A204.1 (cell line): Measurements from ENCODE around the gene SIRT5.

Experiments
- FAIRE-seq: peaks from 2 replicates; lab custom pipeline; 2012; peaks lifted over from hg19 to GRCh38; lab: Jason Lieb, UNC

Gene SIRT5

DNA sequence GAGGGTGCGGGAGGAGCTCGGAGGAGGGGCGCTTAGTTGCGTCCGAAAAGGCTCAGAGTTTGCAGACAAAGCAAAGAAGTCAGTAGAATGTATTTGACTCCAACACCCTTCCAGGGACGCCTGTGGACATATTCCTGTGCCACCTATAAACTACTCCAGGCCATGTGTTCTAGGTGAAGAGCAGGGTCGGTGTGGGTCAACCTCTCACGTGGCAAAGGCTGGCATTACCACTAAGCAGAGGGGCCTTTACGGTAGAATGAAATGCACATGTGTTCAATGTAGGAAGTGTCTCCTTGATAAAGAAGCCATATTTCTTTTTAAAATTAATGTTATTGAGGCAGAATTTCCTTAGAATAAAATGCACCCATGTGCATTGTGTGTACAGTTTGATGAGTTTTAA is 15.4 kb downstream of the SIRT5 start:
- FAIRE-seq: no peak

DNA sequence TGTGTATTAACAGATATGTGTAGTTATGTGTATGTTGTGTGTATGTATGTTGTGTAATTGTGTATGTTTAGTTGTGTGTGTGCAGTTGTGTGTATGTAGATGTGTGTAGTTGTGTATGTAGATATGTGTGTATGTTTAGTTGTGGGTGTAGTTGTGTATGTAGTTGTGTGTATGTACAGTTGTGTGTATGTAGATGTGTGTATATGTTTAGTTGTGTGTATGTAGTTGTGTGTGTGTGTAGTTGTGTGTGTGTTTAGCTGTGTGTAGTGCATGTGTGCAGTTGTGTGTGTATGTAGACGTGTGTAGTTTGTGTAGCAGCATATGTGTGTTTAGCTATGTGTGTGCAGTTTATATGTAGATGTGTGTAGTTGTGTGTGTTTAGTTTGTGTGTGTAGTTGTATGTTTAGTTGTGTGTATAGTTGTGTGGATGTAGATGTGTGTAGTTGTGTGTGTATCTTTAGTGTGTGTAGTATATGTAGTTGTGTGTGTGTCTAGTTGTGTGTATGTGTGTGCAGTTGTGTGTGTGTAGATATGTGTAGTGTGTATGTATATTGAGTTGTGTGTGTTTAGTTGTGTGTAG is 16.3 kb downstream of the SIRT5 start:
- no peak for FAIRE-seq

DNA sequence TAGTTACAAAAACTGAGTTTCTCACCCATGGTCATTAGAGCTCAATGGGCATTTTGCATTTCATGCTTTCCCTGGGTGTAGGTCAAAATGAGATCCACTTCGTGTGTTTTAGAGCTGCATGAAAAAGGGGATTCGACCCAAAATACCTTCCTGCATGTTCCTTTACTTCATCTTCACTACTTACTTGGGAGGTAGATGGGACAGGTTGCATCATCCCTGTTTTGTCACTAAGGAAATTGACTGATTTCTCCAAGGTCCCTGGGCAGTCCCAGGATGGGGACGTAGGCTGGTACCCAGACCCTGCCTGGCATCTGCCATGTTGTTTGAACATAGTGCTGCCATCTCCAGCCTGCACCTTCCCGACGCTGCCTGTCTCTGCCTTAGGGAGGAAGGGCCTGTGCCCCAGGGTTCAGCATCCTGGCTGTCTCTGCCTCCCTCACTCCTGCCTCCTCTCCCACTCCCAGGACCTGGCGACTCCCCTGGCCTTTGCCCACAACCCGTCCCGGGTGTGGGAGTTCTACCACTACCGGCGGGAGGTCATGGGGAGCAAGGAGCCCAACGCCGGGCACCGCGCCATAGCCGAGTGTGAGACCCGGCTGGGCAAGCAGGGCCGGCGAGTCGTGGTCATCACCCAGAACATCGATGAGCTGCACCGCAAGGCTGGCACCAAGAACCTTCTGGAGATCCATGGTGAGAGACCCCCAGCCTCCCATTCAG is 17.0 kb downstream of the SIRT5 start:
- FAIRE-seq: no peak

DNA sequence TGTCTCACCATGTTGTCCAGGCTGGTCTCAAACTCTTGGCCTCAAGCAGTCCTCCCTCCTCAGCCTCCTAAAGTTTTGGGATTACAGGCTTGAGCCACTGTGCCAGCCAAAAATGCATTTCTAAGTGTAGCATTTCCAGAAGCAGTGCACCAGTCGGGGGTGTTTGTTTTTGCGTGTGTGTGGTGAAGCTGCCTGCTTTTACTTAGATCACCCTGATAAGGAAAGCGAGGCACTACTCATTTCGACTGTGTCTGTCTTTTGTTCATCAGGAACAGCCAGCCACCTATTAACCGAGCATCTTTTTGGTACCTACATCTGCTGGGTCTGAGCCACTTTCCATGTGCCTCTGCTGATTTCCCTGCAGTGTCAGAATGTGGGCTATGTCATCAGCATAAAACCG is 18.7 kb downstream of the SIRT5 start:
- no peak for FAIRE-seq

DNA sequence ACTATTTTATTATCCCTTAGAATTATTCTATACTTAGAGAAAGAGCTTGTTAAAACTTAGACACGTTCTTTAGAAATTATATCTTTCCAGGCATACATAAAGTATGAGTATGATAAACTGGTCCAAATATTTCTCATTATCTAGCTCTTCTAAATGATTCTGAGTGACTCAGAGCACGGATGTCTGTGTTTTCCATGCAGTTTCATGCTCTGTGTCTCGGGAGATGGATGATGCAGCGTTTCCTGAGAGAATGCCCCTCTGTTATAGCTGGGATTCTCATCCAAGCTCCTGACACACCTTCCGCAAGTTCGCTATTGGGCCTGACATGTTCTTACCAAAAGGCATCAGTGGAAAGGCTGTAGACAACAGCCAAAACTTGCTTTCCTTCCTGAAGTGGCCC is 19.3 kb downstream of the SIRT5 start:
- no peak for FAIRE-seq

GRCh38 chr6:13597073-13597472 is 22.7 kb downstream of the SIRT5 start:
- no peak for FAIRE-seq

DNA sequence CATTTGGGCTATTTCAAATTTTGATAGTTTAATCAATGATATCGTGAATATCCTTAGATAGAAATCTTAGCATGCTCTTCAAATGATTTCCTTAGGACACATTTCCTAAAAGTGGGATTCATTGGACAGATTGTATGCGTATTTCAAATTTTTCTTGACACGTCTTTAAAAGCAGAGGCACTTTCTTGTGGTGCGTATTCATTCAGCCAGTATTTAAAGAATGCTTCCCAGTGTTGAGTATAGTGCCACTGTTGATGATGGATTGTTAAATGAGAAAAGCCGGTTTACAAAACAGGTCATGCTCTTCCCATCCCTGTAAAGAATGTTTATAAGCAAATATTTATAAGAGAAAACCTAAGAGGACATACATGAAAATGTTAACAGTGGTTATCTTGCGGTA is 25.6 kb downstream of the SIRT5 start:
- FAIRE-seq: no peak

DNA sequence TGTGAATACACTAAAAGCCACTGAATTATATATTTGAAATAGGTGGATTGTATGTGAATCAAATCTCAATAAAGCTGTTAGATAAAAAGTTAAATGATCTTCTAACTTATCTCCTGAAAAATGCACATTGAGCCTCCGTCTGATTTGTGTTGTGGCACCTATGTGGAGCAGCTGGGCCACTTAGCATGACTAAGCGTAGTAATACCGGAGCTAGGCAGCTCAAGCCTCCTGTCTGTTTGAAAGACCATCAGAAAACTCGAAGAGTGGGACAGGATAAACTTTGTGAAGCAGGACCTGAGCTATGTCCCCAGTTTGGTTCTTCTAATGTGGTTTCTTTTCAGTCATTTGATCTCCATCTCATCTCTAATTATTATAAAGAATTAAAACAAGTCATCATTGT is 29.7 kb downstream of the SIRT5 start:
- no peak for FAIRE-seq

DNA sequence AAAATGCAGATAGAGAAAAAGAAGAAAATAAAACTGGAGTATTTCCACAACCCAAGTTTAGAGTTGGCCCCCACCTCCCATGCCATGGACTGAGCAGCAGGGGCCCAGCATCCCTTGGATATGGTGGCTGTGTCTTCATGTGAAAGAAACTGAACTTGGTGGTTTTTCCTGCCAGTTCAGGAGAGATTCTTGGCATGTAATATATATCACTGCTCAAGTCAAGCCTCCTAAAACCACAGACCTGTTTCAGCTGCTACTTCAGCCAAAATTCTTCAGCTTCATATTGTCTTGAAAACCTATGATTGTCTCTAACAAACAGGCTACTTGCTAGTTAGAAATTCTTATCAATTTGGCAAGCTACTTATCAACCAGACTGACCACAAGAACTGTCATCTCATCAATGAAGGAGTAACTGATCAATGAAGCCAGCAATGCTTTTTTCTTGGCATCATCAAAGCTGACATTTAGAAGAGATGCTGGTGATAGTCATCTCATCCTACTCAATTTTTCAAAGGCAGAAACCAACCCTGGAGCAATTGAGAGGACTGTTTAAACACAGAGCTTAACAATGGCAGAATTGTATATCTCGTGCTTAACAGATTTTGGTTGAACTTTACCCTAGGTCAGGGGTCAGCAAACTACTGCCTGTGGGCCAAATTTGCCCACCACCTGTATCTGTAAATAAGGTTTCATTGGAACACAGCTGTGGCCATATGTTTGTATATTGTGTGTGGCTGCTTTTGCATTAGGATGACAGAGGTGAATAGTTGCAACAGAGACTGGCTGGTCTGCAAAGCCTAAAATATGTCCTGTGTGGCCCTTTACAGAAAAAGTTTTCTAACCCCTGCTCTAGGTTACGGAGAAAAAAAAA is 30.4 kb downstream of the SIRT5 start:
- no peak for FAIRE-seq

DNA sequence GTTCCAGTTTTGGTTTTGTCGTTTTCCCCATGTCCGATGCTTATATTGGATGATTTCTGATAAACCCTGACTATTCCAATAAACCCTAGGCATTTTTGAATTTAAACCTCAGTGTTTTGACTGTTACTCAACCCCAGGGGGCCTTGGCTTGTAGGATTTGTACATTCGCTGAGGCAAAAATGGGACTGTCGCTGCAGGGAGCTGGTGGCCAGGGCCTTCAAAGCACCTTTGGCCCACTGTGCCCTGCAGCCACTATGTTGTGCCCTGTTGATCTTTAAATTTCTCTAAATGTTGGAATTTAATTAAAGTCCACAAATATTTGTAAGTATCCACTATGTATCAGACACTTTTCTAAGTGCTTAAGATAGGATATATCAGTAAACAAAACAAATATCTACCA is 31.2 kb downstream of the SIRT5 start:
- FAIRE-seq: no peak

GRCh38 chr6:13611715-13612114 is 37.3 kb downstream of the SIRT5 start:
- FAIRE-seq: no peak

- no peak for FAIRE-seq
These were observed 38.7 kb downstream of the SIRT5 start for GRCh38 chr6:13613029-13613594.

- no peak for FAIRE-seq
These were observed 39.9 kb downstream of the SIRT5 start for GRCh38 chr6:13614126-13614925.

- FAIRE-seq: no peak
These were observed 40.8 kb downstream of the SIRT5 start, which contains the start of gene NOL7 for GRCh38 chr6:13614926-13615791. Gene NOL7, plus strand, starts transcription at chr6:13615335. Its CDS starts 24 bp downstream, at chr6:13615359.

GRCh38 chr6:13615792-13616120 is 41.4 kb downstream of the SIRT5 start:
- no peak for FAIRE-seq

DNA sequence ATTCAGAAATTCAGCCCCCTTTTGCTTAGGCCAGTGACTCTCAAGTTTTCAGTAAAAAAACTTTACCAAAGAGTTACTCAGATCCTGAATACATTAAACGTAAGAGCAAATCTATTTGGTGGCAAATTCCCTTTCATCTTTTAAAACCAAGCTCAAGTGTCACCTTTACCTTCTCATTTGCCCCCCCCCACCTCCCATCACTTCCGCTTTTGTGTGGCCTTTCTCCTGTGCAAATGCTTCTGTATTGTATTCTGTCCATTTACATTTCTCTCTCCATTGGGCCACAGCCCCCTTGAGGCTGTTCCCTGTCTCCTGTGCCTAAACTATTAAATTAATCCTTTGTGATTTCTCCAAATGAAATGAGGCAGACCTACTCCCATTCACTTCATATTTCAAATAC is 42.7 kb downstream of the SIRT5 start:
- FAIRE-seq: no peak

GRCh38 chr6:13624871-13625288 is 50.5 kb downstream of the SIRT5 start:
- no peak for FAIRE-seq

DNA sequence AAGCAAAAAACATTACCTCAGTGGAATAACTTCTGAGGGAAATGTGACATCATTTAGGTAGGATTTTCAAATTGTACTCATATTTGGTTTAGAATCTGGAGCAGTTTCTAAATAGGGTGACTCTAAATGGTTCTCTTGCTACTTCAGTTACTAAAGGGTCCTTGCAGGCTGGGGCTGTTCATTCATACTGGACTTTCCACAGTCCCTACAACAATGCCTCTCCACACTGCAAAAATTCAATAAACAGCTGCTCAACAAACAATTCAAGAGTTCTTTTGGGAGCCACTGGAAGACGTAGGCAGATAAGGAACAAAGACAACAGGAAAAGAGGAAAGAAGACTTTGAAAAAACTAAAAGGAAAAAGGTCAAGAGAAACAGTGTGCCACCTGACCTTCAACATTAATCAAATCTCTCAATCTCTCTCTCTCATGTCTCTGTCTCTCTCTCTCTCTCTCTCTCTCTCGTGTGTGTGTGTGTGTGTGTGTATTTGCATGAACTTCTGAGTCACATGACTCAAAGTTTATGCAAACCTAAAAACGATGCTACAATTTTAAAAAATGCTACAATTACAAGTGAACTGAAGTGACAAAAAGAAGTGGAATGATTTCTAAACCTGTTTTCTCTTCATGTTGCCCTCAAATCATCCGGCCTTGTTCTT is 55.2 kb downstream of the SIRT5 start:
- no peak for FAIRE-seq

DNA sequence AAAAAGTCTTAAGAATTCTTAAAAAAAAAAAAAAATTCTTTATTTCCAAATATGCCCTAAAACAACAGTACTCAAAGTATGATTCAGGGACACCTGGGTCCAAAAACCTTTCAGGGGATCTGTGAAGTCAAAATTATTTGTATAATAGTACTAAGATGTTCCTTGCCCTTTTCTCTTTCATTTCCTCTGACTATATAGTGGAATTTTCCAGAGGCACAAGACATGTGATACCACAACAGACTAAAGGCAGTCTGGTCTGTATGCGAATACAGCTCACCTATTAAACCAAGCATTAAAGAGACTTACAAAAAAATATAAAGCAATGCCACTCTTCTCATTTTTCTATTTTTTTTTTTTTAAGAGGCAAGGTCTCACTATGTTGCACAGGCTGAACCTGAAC is 56.1 kb downstream of the SIRT5 start:
- no peak for FAIRE-seq

- no peak for FAIRE-seq
These were observed 58.9 kb downstream of the SIRT5 start for GRCh38 chr6:13633343-13633742.
